NCI-H460 (cell line): ENCODE measurements around the gene WDR75. TPM values are rescaled to one million over a fixed set of nuclear protein-coding genes. Genes with fewer than 3 reads are reported as not detected.
"Not testable (repeated sequence)": the region's sequence is repeated elsewhere in the genome, so short reads cannot be mapped to it uniquely, and the experiment has no call there.

Source experiments
- DNase-seq: peaks from one replicate; pipeline ENCODE4 v3.0.0-alpha.2; 2016; ENCODE audit warnings: low read depth; ENCODE audit errors: extremely low read depth
- polyA plus RNA-seq: library from polyadenylated mRNA; depleted of rRNA; stranded (reverse); fragments of >200 nt; gene quantifications from 2 replicates; pipeline ENCODE4 v1.2.3, GENCODE V29; 2014; cell fraction: nucleus; rRNA removed
- total RNA-seq: library from RNA; depleted of rRNA; stranded (reverse); fragments of >200 nt; shearing (Covaris generic); gene quantifications from 2 replicates; pipeline ENCODE4 v1.2.3, GENCODE V29; 2014; rRNA removed

Gene WDR75
- 86.6 and 100 TPM in 2 replicates for total RNA-seq
- polyA plus RNA-seq, result 88.5 and 124 TPM in 2 replicates

DNA sequence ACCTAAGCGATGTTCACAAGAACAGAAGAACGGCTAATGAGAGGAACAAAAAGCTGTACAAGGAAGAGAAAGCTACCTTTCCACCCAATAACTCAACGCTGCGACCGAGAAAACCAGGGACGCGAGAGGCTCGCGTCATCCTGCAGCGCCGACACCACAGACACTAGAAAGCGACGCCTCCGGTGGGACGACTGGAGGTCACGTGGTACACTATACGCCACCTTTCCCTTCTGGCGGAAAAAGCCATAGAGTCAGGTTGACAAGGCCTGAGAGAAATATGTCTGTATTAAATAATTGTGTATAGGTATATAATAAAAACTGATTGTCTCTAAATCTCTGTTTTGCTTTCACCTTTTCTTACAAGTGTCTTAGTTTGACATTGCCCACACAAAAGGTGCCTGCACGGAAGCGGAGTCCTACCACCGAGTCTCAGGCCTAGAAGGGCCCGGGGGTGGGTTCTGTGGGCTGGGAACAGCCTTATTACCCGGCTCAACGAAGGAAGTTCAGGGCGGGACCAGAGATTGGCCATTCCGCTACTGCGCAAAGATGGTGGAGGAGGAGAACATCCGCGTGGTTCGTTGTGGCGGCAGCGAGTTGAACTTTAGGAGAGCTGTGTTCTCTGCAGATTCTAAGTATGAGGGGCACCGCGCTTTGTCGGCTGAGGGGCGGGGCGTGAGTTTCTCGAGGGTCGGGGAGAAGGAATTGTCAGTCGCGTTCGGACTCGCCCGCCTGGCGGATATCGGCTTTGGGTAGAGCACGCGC lies at the start of gene WDR75:
WDR75 (plus strand) TSS at position 528 of the 762 bp plus-strand sequence; CDS start at position 547, 19 bp downstream.
- DNase-seq, result peak; percentile 94

GRCh38 chr2:189393440-189394111 lies 47.7 kb upstream of the WDR75 start:
- DNase-seq, result no peak

DNA sequence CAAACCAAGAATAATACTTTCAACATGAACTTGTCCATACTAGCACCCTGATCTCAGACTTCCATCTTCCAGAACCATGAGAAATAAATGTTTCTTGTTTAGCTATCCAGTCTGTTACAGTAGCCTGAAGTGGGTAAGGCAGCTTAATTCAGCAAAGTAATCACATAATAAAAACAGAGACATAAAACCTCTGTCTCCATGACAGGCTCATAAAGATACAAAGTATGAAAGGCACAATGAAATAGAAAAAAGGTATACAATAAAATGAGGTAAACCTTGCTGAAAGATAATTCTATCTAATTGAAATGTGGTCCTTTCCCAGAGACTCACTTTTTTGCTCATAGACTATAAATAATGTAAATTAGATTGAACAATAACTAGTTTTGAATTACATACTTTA lies 46.7 kb upstream of the WDR75 start:
- no peak for DNase-seq

DNA sequence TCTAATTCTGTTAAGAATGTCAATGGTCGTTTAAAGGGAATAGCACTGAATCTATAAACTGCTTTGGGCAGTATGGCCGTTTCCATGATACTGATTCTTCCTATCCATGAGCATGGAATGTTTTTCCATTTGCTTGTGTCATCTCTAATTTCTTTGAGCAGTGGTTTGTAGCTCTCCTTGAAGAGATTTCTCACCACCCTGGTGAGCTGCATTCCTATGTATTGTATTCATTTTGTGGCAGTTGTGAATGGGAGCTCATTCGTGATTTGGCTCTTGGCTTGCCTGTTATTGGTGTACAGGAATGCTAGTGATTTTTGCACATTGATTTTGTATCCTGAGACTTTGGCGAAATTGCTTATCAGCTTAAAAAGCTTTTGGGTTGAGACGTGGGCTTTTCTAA lies 38.3 kb upstream of the WDR75 start:
- DNase-seq, result no peak

- DNase-seq, result no peak
Measured at GRCh38 chr2:189406586-189407233, 34.6 kb upstream of the WDR75 start.

GRCh38 chr2:189407281-189408209 lies 33.7 kb upstream of the WDR75 start:
- no peak for DNase-seq

- DNase-seq, result no peak
Measured at GRCh38 chr2:189408294-189408693, 33.0 kb upstream of the WDR75 start.

DNA sequence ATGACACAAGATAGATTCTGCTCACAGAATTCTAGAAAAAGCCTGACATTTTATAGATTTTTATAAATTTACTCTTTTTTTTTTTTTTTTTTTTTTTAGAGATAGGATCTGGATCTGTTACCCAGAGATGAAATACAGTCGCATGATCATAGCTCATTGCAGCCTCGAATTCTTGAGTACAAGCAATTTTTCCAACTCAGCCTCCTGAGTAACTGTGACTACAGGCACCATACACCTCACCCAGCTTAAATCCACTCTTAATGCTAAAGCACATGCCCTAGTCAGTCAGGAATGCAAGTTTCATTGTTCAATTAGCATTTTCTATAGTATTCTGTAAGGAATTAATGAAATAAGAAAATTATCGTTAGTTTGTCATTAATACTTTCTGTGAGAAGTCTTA lies 32.1 kb upstream of the WDR75 start:
- DNase-seq, result no peak

GRCh38 chr2:189409647-189410046 lies 31.6 kb upstream of the WDR75 start:
- DNase-seq, result no peak

- no peak for DNase-seq
Measured at GRCh38 chr2:189411860-189412259, 29.4 kb upstream of the WDR75 start.

- DNase-seq, result peak; percentile 56
Measured at GRCh38 chr2:189412330-189412953, 28.8 kb upstream of the WDR75 start.

GRCh38 chr2:189413249-189413648 lies 28.0 kb upstream of the WDR75 start:
- DNase-seq, result no peak

DNA sequence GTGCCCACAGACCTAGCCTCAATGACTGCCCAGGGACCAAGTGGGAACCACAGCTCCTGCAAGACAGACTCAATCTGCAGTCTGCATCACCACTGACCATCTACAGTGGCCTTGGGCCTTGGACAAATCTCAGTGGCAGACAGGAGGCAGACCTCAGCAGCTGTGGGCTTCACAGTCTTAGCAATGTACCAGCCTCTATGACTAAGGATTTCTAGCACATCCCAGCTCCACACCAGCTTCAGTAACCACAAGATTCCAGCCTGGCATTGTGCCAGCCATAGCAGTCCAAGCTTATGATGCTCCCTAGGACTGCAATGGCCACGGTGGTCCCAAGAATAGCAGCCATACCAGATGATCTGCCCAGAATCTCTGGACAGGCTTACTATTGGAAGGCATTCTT lies 19.6 kb upstream of the WDR75 start:
- DNase-seq, result no peak

- DNase-seq, result no peak
Measured at GRCh38 chr2:189424961-189425360, 16.3 kb upstream of the WDR75 start.

DNA sequence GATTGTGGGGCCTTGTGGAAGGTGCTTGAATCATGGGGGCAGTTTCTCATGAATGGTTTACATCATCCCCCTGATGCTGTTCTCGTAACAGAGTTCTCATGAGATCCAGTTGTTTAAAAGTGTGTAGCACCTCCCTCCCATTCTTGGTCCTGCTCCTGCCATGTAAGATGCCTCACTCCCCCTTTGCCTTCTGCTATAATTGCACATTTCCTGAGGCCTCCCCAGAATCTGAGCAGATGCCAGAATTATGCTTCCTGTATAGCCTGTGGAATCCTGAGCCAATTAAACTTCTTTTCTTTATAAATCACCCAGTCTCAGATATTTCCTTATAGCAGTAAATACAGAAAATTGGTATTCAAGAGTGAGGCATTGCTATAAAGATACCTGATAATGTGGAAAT lies 15.6 kb upstream of the WDR75 start:
- no peak for DNase-seq

GRCh38 chr2:189426886-189427285 lies 14.4 kb upstream of the WDR75 start:
- DNase-seq, result no peak

DNA sequence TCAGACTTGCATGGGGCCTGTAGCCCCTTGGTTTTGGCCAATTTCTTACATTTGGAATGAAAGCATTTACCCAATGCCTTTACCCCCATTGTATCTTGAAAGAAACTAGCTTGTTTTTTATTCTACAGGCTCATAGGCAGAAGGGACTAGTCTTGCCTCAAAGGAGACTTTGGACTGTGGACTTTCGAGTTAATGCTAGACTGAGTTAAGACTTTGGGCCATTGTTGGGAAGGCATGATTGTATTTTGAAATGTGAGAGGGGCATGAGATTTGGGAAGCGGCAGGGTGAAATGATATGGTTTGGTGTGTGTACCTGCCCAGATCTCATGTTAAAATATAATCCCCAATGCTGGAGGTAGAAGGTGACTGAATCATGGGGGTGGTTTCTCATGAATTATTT lies 13.4 kb upstream of the WDR75 start:
- no peak for DNase-seq

DNA sequence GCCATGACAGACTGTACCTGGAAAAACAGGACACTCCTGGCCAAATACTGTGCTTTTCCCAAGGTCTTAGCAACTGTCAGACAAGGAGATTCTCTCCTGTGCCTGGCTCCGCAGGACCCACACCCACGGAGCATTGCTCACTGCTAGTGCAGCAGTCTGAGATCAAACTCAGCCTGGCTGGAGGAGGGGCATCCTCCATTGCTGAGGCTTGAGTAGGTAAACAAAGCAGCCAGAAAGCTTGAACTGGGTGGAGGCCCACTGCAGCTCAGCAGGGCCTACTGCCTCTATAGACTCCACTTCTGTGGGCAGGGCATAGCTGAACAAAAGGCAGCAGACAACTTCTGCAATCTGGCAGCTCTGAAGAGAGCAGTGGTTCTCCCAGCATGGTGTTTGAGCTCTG lies 10.8 kb upstream of the WDR75 start:
- DNase-seq, result not testable (repeated sequence)

GRCh38 chr2:189435803-189436202 lies 5.5 kb upstream of the WDR75 start:
- DNase-seq, result not testable (repeated sequence)

- no peak for DNase-seq
Measured at GRCh38 chr2:189437926-189438325, 3.3 kb upstream of the WDR75 start.
